Peyer's patch (tissue), 4 donors: ENCODE measurements around the gene CRTAC1.
"Not testable (repeated sequence)": the region's sequence is repeated elsewhere in the genome, so short reads cannot be mapped to it uniquely, and the experiment has no call there.

Experiments used
- POLR2A ChIP-seq, 2 donors: fragments of 450-650 bp; IDR thresholded peaks; one replicate each; pipeline ENCODE4 v1.5.1; 2017; ENCODE audit warnings: antibody characterized with exemption in 2 of 2, mild to moderate bottlenecking in 2 of 2, moderate library complexity in 2 of 2
- TF ChIP-seq, protein P1 (sequence below), 6 experiments: fragments of 450-650 bp in 4 of 6; fragments of 200-600 bp in 2 of 6; sonication (generic) in 1 of 6; IDR thresholded peaks; one replicate each; pipeline ENCODE4 v1.5.1; 2017 to 2019; ENCODE audit warnings: antibody characterized with exemption in 6 of 6, mild to moderate bottlenecking in 3 of 6, moderate library complexity in 1 of 6

- TF ChIP-seq, protein P1, sequence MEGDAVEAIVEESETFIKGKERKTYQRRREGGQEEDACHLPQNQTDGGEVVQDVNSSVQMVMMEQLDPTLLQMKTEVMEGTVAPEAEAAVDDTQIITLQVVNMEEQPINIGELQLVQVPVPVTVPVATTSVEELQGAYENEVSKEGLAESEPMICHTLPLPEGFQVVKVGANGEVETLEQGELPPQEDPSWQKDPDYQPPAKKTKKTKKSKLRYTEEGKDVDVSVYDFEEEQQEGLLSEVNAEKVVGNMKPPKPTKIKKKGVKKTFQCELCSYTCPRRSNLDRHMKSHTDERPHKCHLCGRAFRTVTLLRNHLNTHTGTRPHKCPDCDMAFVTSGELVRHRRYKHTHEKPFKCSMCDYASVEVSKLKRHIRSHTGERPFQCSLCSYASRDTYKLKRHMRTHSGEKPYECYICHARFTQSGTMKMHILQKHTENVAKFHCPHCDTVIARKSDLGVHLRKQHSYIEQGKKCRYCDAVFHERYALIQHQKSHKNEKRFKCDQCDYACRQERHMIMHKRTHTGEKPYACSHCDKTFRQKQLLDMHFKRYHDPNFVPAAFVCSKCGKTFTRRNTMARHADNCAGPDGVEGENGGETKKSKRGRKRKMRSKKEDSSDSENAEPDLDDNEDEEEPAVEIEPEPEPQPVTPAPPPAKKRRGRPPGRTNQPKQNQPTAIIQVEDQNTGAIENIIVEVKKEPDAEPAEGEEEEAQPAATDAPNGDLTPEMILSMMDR (IDR thresholded peaks at IDR 0.05): not testable (repeated sequence)
- not testable (repeated sequence) for TF ChIP-seq POLR2A (IDR thresholded peaks at IDR 0.05)
Measured at GRCh38 chr10:97842114-97842513, 188.3 kb downstream of the CRTAC1 start.
